Spleen (tissue), 7 donors: ENCODE measurements around the gene MB.

Experiments used
- POLR2A ChIP-seq, 3 donors: fragments of 450-650 bp; IDR thresholded peaks; one replicate each; pipeline ENCODE4 v1.5.1; 2017; ENCODE audit warnings: antibody characterized with exemption in 3 of 3, mild to moderate bottlenecking in 1 of 3
- POLR2AphosphoS5 ChIP-seq, 3 donors: sonication (generic); formaldehyde crosslinking; IDR thresholded peaks; one replicate each; pipeline ENCODE4 v1.5.1; 2017; ENCODE audit warnings: antibody characterized with exemption in 3 of 3
- TF ChIP-seq, protein P1 (sequence below), 11 experiments: fragments of 200-600 bp in 7 of 11; fragments of 450-650 bp in 4 of 11; sonication (generic) in 4 of 11; IDR thresholded peaks in 8 of 11; conservative IDR thresholded peaks in 3 of 11; 1 replicate in 7 of 11; 2 replicates in 4 of 11; pipeline versions ENCODE4 v1.4.0 to v1.8.0; 2016 to 2021; ENCODE audit warnings: antibody characterized with exemption in 11 of 11, inconsistent platforms in 4 of 11, mild to moderate bottlenecking in 1 of 11
- donor health status: DM: no; HTN: no; CAD: no; lungs with moderate emphysema.
- donor health status: DM: no; HTN: no; CAD: no.
- donor health status: DM: no; HTN: no; CAD: no.

DNA sequence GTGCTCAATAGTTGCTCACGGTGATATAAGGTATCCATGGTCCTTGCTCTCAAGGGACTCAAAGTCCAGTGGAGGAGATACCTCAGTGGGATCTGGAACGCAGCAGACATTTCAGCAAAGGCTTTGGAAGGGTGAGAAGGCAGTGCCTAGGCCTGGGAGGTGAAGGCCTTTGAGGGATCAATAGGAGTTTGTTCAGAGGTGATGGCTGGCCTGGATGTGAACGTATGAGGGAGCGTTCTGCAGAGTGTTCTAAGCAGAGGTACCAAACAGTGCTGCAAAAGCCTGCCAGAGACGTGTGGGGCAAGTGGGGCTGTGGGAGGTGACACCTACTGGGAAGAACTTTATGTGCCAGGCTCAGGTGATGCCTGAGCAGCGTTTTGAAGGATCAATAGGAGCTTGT, 7.4 kb upstream of the MB start:
- TF ChIP-seq POLR2A (IDR thresholded peaks at IDR 0.05) = no peak
- TF ChIP-seq, protein P1, sequence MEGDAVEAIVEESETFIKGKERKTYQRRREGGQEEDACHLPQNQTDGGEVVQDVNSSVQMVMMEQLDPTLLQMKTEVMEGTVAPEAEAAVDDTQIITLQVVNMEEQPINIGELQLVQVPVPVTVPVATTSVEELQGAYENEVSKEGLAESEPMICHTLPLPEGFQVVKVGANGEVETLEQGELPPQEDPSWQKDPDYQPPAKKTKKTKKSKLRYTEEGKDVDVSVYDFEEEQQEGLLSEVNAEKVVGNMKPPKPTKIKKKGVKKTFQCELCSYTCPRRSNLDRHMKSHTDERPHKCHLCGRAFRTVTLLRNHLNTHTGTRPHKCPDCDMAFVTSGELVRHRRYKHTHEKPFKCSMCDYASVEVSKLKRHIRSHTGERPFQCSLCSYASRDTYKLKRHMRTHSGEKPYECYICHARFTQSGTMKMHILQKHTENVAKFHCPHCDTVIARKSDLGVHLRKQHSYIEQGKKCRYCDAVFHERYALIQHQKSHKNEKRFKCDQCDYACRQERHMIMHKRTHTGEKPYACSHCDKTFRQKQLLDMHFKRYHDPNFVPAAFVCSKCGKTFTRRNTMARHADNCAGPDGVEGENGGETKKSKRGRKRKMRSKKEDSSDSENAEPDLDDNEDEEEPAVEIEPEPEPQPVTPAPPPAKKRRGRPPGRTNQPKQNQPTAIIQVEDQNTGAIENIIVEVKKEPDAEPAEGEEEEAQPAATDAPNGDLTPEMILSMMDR (IDR thresholded peaks at IDR 0.05 in 8 of 11, conservative IDR thresholded peaks at IDR 0.05 in 3 of 11) = no peak
- TF ChIP-seq POLR2AphosphoS5 (IDR thresholded peaks at IDR 0.05) = no peak
